Activated gamma-delta T cell treated with anti-CD3 and anti-CD28 coated beads, Interleukin-2, amount 50 U/mL, for 16 hours (primary cell): ENCODE results near the gene EML4.
"Not testable (repeated sequence)": the region's sequence is repeated elsewhere in the genome, so short reads cannot be mapped to it uniquely, and the experiment has no call there.

Experiments used
- DNase-seq: peaks from one replicate; pipeline ENCODE4 v3.0.0-alpha.2; 2020; ENCODE audit warnings: low read depth

EML4 gene

GRCh38 chr2:42334220-42334619 is 165.1 kb downstream of the EML4 start:
- DNase-seq, result no peak

GRCh38 chr2:42334865-42335264 is 165.7 kb downstream of the EML4 start:
- not testable (repeated sequence) for DNase-seq

GRCh38 chr2:42335514-42336104 is 166.5 kb downstream of the EML4 start:
- no peak for DNase-seq

- no peak for DNase-seq
These were observed 167.3 kb downstream of the EML4 start for GRCh38 chr2:42336361-42336965.

- DNase-seq, result no peak
These were observed 168.2 kb downstream of the EML4 start for GRCh38 chr2:42337356-42337820.

GRCh38 chr2:42337846-42338566 is 168.9 kb downstream of the EML4 start:
- no peak for DNase-seq

- DNase-seq, result no peak
These were observed 169.5 kb downstream of the EML4 start for GRCh38 chr2:42338567-42339190.

GRCh38 chr2:42339191-42339912 is 170.2 kb downstream of the EML4 start:
- no peak for DNase-seq

- DNase-seq, result no peak
These were observed 171.1 kb downstream of the EML4 start for GRCh38 chr2:42340045-42340937.

- no peak for DNase-seq
These were observed 171.9 kb downstream of the EML4 start for GRCh38 chr2:42340938-42341636.

GRCh38 chr2:42342061-42342794 is 173.1 kb downstream of the EML4 start:
- no peak for DNase-seq

- DNase-seq, result no peak
These were observed 173.7 kb downstream of the EML4 start for GRCh38 chr2:42342795-42343241.

GRCh38 chr2:42345986-42346385 is 176.8 kb downstream of the EML4 start:
- DNase-seq, result no peak

- DNase-seq, result not testable (repeated sequence)
These were observed 177.7 kb downstream of the EML4 start for GRCh38 chr2:42346856-42347255.

- DNase-seq, result not testable (repeated sequence)
These were observed 178.4 kb downstream of the EML4 start for GRCh38 chr2:42347518-42347917.

GRCh38 chr2:42348113-42348805 is 179.1 kb downstream of the EML4 start:
- DNase-seq, result no peak

- DNase-seq, result no peak
These were observed 181.4 kb downstream of the EML4 start for GRCh38 chr2:42350434-42351063.

GRCh38 chr2:42351864-42352263 is 182.7 kb downstream of the EML4 start:
- no peak for DNase-seq
